ENCODE measurements around the gene PPARD. TPM values are rescaled to one million over a fixed set of nuclear protein-coding genes. Genes with fewer than 3 reads are reported as not detected.

Gene PPARD
- total and polyA plus RNA-seq, 2 donors from 2014 or later = 13.2 to 24.4 TPM

DNA sequence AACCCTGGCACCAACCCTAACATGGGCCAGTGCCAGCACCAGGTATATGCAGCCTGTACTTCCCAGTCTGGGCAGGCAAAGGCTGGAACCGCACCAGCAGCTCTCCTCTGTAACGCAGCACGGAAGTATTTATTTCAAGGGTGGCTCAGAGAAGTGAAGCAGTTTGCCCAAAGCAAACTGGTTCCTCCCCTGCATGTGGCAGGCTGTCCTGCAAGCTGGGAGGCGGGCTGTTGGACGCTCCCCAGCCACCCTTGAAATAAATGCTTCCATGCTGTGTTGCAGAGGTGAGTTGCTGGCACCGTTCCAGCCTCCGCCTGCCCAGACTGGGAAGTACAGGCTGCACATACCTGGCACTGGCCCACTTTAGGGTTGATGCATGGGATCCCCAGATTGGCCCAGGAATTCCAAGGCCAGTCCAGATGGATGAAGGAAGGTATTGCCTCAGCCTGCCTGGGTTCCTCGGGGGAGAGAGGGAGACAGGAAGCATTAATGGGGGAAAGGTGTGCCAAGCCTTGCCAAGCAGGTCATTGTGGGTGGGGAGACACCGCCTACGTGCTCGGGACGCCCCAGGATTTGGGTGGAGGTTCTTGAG lies 49.8 kb downstream of the PPARD start:
- peak overlapping the region; percentile 53 to 65 for H3K27ac ChIP-seq (ENCODE audit: low read depth in 2 of 2, low read length in 2 of 2)
- peaks cover 0 to 21% (median 0%) of the 10 kb centered on the region in 3 donors for H3K4me1 ChIP-seq (ENCODE audit: control insufficient read depth in 2 of 3, insufficient read depth in 2 of 3, low read depth in 1 of 3, low read length in 3 of 3)
- H3K9me3 ChIP-seq (ENCODE audit: control insufficient read depth in 2 of 3, insufficient read depth in 1 of 3, low read length in 3 of 3) = no peaks in the 10 kb centered on the region
- intact Hi-C loops (cut with DNase I) = no loop called here
- FAIRE-seq = no peak
- H3K4me3 ChIP-seq (ENCODE audit: low read length in 3 of 3) = no peak overlapping the region
- peak in 4 of 5 donors; percentile 38 to 94 (median 60) for DNase-seq
- H3K27me3 ChIP-seq (ENCODE audit: control insufficient read depth, insufficient read depth, low read length) = no peaks in the 10 kb centered on the region
- TF ChIP-seq, protein P1, sequence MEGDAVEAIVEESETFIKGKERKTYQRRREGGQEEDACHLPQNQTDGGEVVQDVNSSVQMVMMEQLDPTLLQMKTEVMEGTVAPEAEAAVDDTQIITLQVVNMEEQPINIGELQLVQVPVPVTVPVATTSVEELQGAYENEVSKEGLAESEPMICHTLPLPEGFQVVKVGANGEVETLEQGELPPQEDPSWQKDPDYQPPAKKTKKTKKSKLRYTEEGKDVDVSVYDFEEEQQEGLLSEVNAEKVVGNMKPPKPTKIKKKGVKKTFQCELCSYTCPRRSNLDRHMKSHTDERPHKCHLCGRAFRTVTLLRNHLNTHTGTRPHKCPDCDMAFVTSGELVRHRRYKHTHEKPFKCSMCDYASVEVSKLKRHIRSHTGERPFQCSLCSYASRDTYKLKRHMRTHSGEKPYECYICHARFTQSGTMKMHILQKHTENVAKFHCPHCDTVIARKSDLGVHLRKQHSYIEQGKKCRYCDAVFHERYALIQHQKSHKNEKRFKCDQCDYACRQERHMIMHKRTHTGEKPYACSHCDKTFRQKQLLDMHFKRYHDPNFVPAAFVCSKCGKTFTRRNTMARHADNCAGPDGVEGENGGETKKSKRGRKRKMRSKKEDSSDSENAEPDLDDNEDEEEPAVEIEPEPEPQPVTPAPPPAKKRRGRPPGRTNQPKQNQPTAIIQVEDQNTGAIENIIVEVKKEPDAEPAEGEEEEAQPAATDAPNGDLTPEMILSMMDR (IDR thresholded peaks at IDR 0.05; ENCODE audit: borderline replicate concordance, extremely low read depth, insufficient read depth) = no peak
- no peaks in the 10 kb centered on the region for H3K36me3 ChIP-seq (ENCODE audit: control insufficient read depth in 2 of 3, insufficient read depth in 3 of 3, low read length in 3 of 3)
- H3K9ac ChIP-seq (ENCODE audit: low read length in 3 of 3) = no peak overlapping the region

DNA sequence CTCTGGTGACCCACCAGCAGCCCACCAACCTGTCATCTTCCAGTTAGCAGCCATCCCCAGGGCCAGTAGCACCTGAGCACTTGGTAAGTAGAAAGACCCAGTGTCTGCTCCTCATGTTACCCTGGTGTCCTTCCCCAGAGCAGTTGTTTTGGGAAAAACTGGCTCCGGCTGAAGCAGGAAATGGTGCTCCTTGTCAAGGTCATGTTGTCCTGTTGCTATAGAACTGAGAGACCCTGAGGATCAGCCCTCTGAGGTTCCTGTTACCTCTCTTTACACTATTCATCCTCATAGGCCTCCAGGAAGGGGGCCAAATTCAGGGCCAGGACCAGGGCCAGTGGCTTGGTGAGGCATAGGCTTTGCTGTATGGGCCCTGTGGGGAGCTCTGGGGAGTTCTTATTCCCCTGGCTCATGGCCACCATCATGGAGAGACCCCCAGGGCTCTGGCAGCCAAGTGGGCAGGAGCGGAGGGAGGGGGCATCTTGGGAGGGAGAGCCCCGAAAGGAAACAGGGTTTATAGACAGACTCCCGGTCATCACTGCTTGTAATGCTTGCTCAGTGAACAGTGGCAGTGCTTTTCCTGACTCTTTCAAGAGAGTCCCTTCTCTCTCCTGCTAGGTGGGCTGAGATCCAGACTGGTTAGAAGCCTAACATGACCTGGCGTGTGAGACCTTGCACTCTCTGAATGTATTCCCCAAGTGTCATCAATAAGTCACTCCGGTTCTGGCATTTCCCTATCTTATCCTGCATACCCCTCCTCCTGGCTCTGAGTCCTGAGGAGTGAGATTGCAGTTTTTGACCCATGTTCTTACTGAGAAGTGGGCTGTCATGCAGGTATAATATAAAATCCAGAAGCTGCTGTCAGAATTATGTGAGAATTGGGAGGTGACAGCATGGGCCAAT lies 50.7 kb downstream of the PPARD start:
- H3K9ac ChIP-seq (ENCODE audit: low read length in 3 of 3) = no peak overlapping the region

GRCh38 chr6:35396991-35397390 lies 54.6 kb downstream of the PPARD start:
- peaks cover 0 to 21% (median 8%) of the 10 kb centered on the region in 3 donors for H3K4me1 ChIP-seq (ENCODE audit: control insufficient read depth in 2 of 3, insufficient read depth in 2 of 3, low read depth in 1 of 3, low read length in 3 of 3)
- intact Hi-C loops (cut with DNase I) = no loop called here

More for the DNA sequence above, 50.7 kb downstream of the PPARD start:
- TF ChIP-seq, protein P1 (IDR thresholded peaks at IDR 0.05; ENCODE audit: borderline replicate concordance, extremely low read depth, insufficient read depth) = no peak
- DNase-seq (peak in 1 of 5 donors; percentile 27), FAIRE-seq (no peak)
- H3K4me3 ChIP-seq (ENCODE audit: low read length in 3 of 3) = no peak overlapping the region
- H3K36me3 ChIP-seq (ENCODE audit: control insufficient read depth in 2 of 3, insufficient read depth in 3 of 3, low read length in 3 of 3) = no peaks in the 10 kb centered on the region
- intact Hi-C loops (cut with DNase I) = no loop called here
- H3K9me3 ChIP-seq (ENCODE audit: control insufficient read depth in 2 of 3, insufficient read depth in 1 of 3, low read length in 3 of 3) = no peaks in the 10 kb centered on the region
- H3K27ac ChIP-seq (ENCODE audit: low read depth in 2 of 2, low read length in 2 of 2) = peak overlapping the region; percentile 53 to 65
- peaks cover 0 to 21% (median 0%) of the 10 kb centered on the region in 3 donors for H3K4me1 ChIP-seq (ENCODE audit: control insufficient read depth in 2 of 3, insufficient read depth in 2 of 3, low read depth in 1 of 3, low read length in 3 of 3)
- no peaks in the 10 kb centered on the region for H3K27me3 ChIP-seq (ENCODE audit: control insufficient read depth, insufficient read depth, low read length)

More at GRCh38 chr6:35396991-35397390, 54.6 kb downstream of the PPARD start:
- Histone ChIP-seq H3K27ac (ENCODE audit: low read depth in 2 of 2, low read length in 2 of 2) (no peak overlapping the region), H3K9me3 (ENCODE audit: control insufficient read depth in 2 of 3, insufficient read depth in 1 of 3, low read length in 3 of 3) (no peaks in the 10 kb centered on the region), H3K36me3 (ENCODE audit: control insufficient read depth in 2 of 3, insufficient read depth in 3 of 3, low read length in 3 of 3) (no peaks in the 10 kb centered on the region), H3K9ac (ENCODE audit: low read length in 3 of 3) (no peak overlapping the region), H3K27me3 (ENCODE audit: control insufficient read depth, insufficient read depth, low read length) (no peaks in the 10 kb centered on the region), H3K4me3 (ENCODE audit: low read length in 3 of 3) (no peak overlapping the region)
- DNase-seq (no peak), FAIRE-seq (no peak)
- TF ChIP-seq, protein P1 (IDR thresholded peaks at IDR 0.05; ENCODE audit: borderline replicate concordance, extremely low read depth, insufficient read depth) = no peak
